ENCODE results near the gene SSTR5. TPM values are rescaled to one million over a fixed set of nuclear protein-coding genes. Genes with fewer than 3 reads are reported as not detected.

The SSTR5 gene
- total and polyA plus RNA-seq, 4 donors = not detected

GRCh38 chr16:1107141-1107540, 34.6 kb downstream of the SSTR5 start:
- H3K27ac ChIP-seq (ENCODE audit: low read depth in 1 of 2, low read length in 2 of 2) = no peak overlapping the region
- H3K4me1 ChIP-seq (ENCODE audit: control insufficient read depth in 4 of 4, insufficient read depth in 4 of 4, low read length in 3 of 4) = peaks cover 3 to 18% (median 10%) of the 10 kb centered on the region in 4 donors
- H3K9me3 ChIP-seq (ENCODE audit: control insufficient read depth in 4 of 4, low read length in 3 of 4) = no peaks in the 10 kb centered on the region
- no peak overlapping the region for H3K9ac ChIP-seq (ENCODE audit: low read depth in 1 of 2, low read length in 2 of 2)
- WGBS = 72% methylated on average over 22 of the region's 22 CpGs
- H3K36me3 ChIP-seq (ENCODE audit: control insufficient read depth in 4 of 4, insufficient read depth in 3 of 4, low read depth in 1 of 4, low read length in 3 of 4) = no peaks in the 10 kb centered on the region
- peaks cover 0 to 6% (median 0%) of the 10 kb centered on the region in 4 donors for H3K27me3 ChIP-seq (ENCODE audit: control insufficient read depth in 4 of 4, insufficient read depth in 4 of 4, low read length in 3 of 4)
- DNase-seq (ENCODE audit: low spot score) = no peak
- H3K4me3 ChIP-seq (ENCODE audit: low read depth in 1 of 3, low read length in 3 of 3) = no peak overlapping the region
- TF ChIP-seq FOXA2 (IDR thresholded peaks at IDR 0.05) (no peak), JUND (IDR thresholded peaks at IDR 0.05) (no peak), HNF4A (conservative IDR thresholded peaks at IDR 0.05) (no peak), HNF4G (IDR thresholded peaks at IDR 0.05) (no peak), EGR1 (IDR thresholded peaks at IDR 0.05; ENCODE audit: low read depth in 2 of 2) (no peak), SP1 (IDR thresholded peaks at IDR 0.05) (no peak), NR2F2 (IDR thresholded peaks at IDR 0.05) (no peak)
- TF ChIP-seq, protein P1, sequence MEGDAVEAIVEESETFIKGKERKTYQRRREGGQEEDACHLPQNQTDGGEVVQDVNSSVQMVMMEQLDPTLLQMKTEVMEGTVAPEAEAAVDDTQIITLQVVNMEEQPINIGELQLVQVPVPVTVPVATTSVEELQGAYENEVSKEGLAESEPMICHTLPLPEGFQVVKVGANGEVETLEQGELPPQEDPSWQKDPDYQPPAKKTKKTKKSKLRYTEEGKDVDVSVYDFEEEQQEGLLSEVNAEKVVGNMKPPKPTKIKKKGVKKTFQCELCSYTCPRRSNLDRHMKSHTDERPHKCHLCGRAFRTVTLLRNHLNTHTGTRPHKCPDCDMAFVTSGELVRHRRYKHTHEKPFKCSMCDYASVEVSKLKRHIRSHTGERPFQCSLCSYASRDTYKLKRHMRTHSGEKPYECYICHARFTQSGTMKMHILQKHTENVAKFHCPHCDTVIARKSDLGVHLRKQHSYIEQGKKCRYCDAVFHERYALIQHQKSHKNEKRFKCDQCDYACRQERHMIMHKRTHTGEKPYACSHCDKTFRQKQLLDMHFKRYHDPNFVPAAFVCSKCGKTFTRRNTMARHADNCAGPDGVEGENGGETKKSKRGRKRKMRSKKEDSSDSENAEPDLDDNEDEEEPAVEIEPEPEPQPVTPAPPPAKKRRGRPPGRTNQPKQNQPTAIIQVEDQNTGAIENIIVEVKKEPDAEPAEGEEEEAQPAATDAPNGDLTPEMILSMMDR (IDR thresholded peaks at IDR 0.05; ENCODE audit: low read depth, low read length, missing input control) = no peak
- TF ChIP-seq, protein P2, sequence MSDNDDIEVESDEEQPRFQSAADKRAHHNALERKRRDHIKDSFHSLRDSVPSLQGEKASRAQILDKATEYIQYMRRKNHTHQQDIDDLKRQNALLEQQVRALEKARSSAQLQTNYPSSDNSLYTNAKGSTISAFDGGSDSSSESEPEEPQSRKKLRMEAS (IDR thresholded peaks at IDR 0.05) = no peak
- TF ChIP-seq, protein P3, sequence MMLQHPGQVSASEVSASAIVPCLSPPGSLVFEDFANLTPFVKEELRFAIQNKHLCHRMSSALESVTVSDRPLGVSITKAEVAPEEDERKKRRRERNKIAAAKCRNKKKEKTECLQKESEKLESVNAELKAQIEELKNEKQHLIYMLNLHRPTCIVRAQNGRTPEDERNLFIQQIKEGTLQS (IDR thresholded peaks at IDR 0.05) = no peak

GRCh38 chr16:1107731-1108130, 35.2 kb downstream of the SSTR5 start:
- no peak overlapping the region for H3K9ac ChIP-seq (ENCODE audit: low read depth in 1 of 2, low read length in 2 of 2)
- peaks cover 3 to 22% (median 10%) of the 10 kb centered on the region in 4 donors for H3K4me1 ChIP-seq (ENCODE audit: control insufficient read depth in 4 of 4, insufficient read depth in 4 of 4, low read length in 3 of 4)
- no peak overlapping the region for H3K4me3 ChIP-seq (ENCODE audit: low read depth in 1 of 3, low read length in 3 of 3)
- no peak for DNase-seq (ENCODE audit: low spot score)
- TF ChIP-seq EGR1 (IDR thresholded peaks at IDR 0.05; ENCODE audit: low read depth in 2 of 2) (no peak), HNF4A (conservative IDR thresholded peaks at IDR 0.05) (no peak), SP1 (IDR thresholded peaks at IDR 0.05) (no peak), RAD21 (IDR thresholded peaks at IDR 0.05) (no peak), HNF4G (IDR thresholded peaks at IDR 0.05) (no peak), RXRA (IDR thresholded peaks at IDR 0.05) (no peak), JUND (IDR thresholded peaks at IDR 0.05) (no peak), FOXA2 (IDR thresholded peaks at IDR 0.05) (no peak), GABPA (IDR thresholded peaks at IDR 0.05 in 1 of 2, conservative IDR thresholded peaks at IDR 0.05 in 1 of 2) (no peak)
- TF ChIP-seq, protein P4, sequence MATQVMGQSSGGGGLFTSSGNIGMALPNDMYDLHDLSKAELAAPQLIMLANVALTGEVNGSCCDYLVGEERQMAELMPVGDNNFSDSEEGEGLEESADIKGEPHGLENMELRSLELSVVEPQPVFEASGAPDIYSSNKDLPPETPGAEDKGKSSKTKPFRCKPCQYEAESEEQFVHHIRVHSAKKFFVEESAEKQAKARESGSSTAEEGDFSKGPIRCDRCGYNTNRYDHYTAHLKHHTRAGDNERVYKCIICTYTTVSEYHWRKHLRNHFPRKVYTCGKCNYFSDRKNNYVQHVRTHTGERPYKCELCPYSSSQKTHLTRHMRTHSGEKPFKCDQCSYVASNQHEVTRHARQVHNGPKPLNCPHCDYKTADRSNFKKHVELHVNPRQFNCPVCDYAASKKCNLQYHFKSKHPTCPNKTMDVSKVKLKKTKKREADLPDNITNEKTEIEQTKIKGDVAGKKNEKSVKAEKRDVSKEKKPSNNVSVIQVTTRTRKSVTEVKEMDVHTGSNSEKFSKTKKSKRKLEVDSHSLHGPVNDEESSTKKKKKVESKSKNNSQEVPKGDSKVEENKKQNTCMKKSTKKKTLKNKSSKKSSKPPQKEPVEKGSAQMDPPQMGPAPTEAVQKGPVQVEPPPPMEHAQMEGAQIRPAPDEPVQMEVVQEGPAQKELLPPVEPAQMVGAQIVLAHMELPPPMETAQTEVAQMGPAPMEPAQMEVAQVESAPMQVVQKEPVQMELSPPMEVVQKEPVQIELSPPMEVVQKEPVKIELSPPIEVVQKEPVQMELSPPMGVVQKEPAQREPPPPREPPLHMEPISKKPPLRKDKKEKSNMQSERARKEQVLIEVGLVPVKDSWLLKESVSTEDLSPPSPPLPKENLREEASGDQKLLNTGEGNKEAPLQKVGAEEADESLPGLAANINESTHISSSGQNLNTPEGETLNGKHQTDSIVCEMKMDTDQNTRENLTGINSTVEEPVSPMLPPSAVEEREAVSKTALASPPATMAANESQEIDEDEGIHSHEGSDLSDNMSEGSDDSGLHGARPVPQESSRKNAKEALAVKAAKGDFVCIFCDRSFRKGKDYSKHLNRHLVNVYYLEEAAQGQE (IDR thresholded peaks at IDR 0.05) = no peak
- TF ChIP-seq, protein P1 (IDR thresholded peaks at IDR 0.05; ENCODE audit: low read depth, low read length, missing input control) = no peak
- TF ChIP-seq, protein P2 (IDR thresholded peaks at IDR 0.05) = no peak
- TF ChIP-seq, protein P5, sequence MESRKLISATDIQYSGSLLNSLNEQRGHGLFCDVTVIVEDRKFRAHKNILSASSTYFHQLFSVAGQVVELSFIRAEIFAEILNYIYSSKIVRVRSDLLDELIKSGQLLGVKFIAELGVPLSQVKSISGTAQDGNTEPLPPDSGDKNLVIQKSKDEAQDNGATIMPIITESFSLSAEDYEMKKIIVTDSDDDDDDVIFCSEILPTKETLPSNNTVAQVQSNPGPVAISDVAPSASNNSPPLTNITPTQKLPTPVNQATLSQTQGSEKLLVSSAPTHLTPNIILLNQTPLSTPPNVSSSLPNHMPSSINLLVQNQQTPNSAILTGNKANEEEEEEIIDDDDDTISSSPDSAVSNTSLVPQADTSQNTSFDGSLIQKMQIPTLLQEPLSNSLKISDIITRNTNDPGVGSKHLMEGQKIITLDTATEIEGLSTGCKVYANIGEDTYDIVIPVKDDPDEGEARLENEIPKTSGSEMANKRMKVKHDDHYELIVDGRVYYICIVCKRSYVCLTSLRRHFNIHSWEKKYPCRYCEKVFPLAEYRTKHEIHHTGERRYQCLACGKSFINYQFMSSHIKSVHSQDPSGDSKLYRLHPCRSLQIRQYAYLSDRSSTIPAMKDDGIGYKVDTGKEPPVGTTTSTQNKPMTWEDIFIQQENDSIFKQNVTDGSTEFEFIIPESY (IDR thresholded peaks at IDR 0.05) = no peak
- H3K36me3 ChIP-seq (ENCODE audit: control insufficient read depth in 4 of 4, insufficient read depth in 3 of 4, low read depth in 1 of 4, low read length in 3 of 4) = no peaks in the 10 kb centered on the region
- H3K27me3 ChIP-seq (ENCODE audit: control insufficient read depth in 4 of 4, insufficient read depth in 4 of 4, low read length in 3 of 4) = peaks cover 0 to 6% (median 0%) of the 10 kb centered on the region in 4 donors
- 66% methylated on average over 12 of the region's 12 CpGs for WGBS
- no peaks in the 10 kb centered on the region for H3K9me3 ChIP-seq (ENCODE audit: control insufficient read depth in 4 of 4, low read length in 3 of 4)
- H3K27ac ChIP-seq (ENCODE audit: low read depth in 1 of 2, low read length in 2 of 2) = no peak overlapping the region

Data from liver (tissue), 9 donors.